HG03439 (cell line): ENCODE data around the gene PRKAG2.

ENCODE experiments used
- ATAC-seq: cut with Tn5 transposase; IDR thresholded peaks from one replicate; pipeline ENCODE4 v1.9.1; 2021; ENCODE audit warnings: mild to moderate bottlenecking, moderate library complexity; ENCODE audit not compliant: unreplicated experiment

PRKAG2 gene

GRCh38 chr7:151821226-151821625 is 55.7 kb downstream of the PRKAG2 start:
- no peak for ATAC-seq

DNA sequence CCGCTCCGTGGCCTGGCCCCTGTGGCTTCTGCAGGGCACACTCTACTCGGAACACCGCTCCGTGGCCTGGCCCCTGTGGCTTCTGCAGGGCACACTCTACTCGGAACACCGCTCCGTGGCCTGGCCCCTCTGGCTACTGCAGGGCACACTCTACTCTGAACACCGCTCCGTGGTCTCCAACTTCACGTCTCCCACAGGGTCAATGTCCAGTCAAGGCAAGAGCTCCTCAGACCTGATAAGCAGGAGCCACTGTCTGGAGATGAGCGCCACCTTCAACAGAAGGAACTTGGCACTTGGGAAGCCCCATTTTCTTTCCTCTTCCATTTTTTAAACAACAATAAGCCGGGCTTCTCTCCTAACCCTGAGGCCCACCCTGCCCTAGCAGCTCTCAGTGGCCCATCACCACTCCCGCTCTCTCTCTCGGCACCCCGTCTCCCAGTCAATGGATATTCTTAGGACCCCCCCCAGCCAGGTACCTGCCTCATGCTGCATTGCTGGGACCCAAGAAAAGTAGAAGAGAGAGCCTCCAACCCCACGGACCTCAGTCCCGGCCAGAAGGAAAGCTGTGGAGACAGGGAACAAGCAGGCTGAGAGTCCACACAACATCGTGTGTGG is 56.3 kb downstream of the PRKAG2 start:
- ATAC-seq: no peak

DNA sequence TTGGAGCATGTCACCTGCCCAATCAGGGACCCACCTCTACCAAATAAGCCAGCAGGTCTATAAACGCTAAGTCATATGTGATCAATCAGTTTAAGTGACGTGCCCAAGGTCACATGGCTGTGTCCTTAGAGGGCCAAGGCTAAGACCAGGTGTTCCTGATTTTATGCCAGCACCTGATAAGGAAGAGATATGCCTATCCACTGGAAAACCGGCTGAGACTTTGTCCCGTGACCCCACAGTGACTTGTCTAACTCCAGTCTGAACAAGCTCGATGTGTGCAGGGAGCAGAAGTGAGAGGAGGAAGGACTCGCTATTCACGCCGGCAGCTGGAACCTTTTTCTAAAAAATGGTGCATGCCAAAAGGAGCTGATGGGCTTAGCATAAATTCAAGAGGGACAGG is 57.0 kb downstream of the PRKAG2 start:
- no peak for ATAC-seq

GRCh38 chr7:151818674-151819519 is 58.0 kb downstream of the PRKAG2 start:
- ATAC-seq: no peak

- ATAC-seq: no peak
Observed at GRCh38 chr7:151817981-151818673, 58.8 kb downstream of the PRKAG2 start.

- no peak for ATAC-seq
Observed at GRCh38 chr7:151817315-151817690, 59.6 kb downstream of the PRKAG2 start.

DNA sequence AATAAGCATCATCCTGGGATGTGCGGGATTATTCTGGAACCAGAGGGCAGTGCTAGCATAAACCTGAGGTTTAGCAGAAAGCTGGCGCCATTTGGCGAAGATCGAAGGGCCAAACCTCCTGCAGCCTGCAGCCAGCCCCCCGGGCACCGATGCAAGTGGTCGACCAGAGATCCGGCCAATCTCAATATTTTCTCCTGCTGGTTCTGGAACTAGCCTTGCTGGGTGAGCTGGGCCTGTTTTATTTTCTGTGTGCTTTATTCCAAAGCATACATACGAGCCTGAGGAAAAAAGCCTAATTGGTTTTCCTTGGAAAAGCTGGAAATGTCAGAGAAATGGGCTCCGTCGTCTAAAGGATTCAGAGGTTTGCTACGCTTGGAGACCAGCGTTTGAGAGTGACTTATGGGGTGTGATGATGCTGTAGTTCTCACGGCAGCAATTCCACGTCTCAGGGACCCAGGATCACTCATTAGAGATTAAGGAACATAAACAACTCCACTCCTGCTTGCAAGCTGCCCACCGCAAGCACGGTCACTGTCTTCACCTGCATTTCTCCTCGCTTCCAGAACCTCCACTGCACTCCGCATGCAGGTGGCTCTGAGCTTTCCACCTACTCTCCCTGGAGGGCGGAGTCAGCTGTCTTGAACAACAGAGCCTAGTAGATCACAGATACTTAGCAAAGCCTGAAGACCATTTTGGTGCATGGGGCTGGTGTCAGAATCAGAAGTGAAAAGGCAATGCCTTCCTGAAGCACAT is 60.2 kb downstream of the PRKAG2 start:
- no peak for ATAC-seq

DNA sequence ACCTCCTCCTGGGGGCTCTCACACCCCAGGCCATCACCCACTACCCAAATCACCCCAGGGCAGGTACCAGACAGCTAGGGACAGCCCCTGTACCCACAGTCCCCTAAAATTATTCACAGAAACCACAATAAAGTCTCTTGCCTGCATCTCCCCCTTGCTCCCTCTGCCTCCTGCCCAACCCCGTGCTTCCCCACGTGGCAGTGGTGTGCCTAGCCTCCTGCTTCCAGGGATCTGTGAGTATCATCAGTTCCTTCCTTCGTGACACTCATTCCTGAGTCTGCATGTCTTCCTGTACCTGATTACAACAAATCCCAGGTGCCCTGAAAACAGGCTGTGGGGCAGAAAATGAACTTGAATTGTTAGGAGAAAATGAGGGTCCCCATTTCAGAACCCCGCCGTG is 61.5 kb downstream of the PRKAG2 start:
- no peak for ATAC-seq

DNA sequence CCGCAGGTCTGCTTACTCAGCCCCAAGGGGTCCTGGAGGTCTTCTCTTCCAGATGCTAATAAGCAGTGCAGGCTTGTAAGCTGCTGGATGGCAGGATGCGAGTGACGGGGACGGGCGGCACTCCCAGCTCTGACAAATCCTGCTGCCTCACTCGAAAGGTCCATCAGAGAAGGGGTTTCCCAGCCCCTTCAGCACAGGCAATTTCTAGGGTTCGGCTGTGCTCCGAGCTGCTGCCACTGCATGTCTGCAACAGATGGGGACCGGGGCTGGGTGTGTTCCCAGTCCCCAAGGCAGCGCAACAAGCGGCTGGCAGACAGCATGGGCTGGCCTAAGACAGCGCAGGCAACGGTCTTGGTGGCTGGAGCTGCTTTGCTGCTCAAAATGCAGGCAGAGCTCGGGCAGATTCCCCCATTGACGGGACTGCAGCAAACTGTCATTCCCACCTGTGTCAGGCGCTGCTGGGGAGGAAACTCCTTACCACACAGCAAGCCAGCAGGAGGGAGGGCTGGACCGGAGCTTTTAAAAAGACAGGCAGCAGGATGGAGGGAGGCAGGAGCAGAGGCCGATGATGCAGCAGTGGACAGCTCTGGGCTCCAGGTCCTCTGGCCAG is 62.4 kb downstream of the PRKAG2 start:
- ATAC-seq: no peak

DNA sequence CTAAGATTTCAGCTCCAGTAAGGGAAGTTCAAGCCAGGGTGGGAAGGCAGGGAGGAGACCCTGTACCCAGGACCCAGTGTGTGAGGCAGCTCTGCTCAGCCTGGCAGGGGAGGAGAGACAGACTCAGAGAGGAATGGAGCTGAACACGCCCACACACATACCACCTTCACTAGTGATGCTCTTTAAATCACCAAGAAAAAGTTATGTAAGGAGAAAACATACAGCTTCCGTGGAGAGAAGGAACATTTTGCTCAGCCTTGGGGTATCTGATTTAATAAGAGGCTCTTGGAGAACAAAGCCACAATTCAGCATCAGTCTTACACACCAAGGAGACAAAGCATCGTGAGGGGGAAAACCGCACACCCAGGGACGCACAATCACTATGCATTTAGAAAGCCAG is 62.9 kb downstream of the PRKAG2 start:
- ATAC-seq: no peak

- no peak for ATAC-seq
Observed at GRCh38 chr7:151813445-151813844, 63.5 kb downstream of the PRKAG2 start.

DNA sequence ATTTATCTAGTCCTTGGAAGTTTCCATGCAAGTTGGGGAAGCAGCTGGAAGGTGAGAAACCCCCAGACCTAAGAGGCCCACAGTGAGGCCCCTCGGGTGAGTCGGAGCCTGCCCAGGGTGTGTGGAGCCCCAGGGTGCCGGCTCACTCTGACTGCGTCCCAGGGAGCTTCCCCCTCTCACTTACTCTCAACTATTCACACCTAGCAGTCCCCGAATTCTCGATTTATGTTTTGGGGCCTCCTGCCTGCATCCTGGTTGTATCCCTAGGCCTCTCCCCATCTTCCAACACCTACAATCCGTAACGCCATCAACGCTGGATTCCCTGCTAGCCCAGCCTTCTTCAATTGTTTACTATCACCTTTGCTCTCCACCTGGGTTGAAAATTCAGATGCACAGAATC is 63.9 kb downstream of the PRKAG2 start:
- no peak for ATAC-seq

DNA sequence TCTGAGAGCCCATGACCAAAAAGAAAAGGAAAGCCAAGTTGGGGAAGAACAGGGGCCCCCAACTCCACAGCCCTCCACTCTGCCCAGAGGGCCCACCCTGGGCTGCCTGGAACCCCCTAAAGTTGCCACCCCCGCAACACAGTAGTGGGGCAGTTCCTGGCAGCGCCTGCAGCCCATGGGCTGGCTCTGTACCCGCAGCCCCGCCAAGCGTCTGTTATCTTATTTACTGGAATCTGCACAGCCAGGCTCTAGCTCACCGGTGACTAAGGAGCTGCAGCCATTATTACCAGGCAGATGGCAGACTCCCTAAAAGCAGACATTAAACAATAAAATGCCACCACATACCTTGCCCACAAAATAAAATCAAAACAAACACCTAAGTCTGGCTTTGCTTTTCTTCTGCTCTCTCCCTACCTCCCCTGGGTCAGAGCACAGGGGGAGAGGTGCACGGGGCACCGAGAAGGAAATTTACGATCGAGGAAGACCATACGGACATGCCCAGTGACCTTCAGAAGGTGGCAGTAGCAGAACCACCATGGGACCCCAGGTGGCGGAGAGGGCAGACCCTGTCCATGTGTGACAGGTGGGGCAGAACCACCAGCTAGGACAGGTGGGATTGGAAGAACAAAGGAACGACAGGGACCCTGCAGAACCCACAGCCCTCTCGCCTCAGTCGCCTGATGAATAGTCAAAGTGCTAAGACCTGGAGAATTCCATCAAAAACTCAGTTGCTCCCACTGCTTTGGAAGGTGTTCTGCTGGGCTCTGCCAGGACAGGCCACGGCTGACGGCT is 66.3 kb downstream of the PRKAG2 start:
- ATAC-seq: no peak

DNA sequence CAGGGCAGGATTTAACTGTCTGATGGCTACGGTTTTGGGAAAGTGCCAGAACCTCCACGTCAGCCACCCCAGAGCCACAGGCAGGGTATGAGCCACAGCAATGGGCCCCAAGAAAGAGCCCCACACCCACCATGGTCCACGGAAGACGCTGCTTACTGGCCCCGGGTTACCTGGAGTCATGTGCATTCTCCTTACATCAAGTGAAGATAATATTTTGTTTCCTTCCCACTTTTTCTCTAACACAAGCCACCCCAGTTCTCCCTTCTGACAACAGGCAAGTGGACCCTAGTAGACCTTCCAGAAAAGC is 67.1 kb downstream of the PRKAG2 start:
- no peak for ATAC-seq

DNA sequence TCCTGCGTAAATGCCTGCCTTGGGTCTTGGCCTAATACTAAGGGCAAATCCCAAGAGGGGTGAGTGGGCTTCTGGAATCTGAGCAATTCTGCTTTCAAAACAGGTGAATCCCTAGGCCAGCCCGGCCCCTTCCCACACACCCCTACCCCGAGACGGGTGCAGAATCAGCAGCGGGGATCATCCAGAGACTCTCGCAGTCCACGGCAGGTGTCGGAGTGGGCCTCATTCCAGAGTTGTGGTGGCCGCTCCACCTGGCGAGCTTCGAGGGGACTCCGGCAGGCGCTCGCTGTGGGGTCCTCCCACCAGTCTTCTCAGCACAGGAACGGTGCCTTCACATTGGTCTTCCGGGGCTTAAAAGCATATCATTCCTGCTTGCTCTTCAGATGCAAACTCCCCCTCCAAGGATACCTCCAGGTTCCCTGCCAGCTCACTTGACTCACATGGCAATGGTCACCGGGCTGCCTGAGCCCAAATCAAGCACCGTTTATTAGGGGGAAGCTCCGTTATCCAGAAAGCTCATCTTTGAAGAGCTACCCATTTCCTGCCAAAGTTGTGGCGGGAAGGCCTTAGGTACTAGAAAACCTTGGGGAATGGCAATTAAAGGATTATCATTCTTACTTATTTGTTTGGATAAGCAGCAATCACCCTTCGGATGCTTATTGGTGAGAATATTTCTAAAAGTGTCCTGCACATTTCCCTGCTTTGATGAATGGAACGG is 67.6 kb downstream of the PRKAG2 start:
- ATAC-seq: no peak

DNA sequence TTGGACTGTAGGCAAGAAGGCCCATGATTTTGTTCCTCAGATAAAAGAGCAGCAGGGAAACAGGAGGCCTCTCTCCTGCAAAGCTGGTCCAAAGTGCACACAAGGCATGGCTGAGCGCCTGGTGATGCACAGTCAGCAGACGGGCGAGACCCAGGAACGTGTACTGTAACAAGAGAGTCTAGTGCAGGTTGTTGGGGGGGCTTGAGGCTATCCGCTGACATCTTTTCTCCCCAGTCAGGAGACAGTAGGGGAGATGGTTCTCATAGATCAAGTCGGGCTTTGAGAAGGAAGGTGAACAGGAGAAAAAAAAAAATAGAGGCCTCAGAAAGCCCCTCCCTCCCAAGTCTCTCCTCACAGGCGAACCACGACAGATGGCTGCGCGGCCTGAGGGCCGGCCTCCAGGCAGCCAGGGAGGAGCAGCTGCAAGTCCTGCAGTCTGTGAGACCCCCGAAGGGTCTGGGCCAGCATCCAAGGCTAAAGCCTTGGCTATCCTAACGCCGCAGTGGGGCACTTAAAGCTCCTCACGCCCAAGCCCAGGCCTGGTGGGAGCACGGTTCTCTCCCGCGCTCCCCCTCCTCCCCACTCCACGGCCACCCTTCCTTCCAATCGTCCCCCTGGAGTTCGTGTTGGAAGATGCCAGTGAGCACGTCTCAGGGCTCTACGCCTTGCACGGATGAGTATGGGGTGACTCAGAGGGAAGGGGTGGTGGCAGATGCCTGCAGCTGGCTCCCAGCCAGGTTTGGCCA is 68.3 kb downstream of the PRKAG2 start:
- no peak for ATAC-seq

DNA sequence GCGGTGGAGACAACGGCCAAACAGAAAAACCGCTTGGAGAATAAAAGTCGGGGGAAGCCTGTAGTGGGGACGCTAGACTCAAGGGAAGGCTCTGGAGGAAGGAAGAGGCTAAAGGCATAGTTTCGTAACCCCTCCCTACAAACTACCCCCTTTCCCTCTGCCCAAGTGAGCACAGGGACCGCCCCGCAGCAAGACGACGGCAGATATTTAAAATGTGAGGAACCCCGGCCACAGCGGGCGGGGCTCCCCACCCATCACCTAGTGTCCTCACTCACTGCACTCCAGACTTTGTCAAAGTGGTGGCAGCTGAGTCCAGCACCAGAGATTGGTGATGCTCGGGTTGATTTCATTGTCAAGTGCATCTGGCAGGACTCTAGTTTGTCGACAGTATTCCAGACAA is 69.1 kb downstream of the PRKAG2 start:
- no peak for ATAC-seq

DNA sequence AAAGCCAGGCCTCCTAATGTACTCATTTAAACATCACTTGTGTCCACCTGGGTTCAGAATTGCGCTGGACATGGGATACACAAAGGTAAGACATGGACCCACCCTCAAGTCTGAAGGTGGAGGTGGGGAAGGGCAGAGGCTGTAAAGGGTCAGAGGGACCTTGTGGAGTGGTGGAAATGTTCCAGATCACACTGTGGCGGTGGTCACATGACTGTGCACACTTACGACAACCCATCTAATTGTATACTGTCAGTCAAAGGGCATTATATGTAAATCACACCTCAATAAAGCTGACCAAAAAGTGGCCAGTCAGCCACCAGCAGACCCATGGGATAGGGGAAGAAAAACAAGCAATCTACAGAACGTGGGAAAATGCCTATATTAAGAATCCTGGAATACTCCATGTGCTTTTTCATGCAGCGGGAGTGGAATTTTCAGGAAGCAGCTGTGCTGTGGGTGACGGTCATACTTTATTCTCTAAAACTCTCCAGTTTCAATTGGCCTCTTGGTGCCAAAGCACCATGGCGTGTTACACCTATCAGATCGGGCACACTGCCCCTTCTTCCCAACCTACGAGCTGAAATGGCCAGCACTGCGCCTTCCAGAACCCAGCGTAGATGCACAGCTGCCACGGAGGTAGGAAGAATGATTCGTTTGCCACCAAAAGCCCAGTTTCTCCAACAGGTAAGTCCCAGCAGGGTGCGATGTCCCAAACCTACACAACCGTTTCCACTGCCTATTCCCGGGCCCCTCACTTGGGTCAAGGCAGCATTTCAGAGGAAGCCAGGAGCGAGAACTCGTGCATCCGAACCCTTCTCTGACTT is 69.8 kb downstream of the PRKAG2 start:
- no peak for ATAC-seq
